ENCODE data around the gene CTU2. TPM values are rescaled to one million over a fixed set of nuclear protein-coding genes. Genes with fewer than 3 reads are reported as not detected.
"Not testable (repeated sequence)": the region's sequence is repeated elsewhere in the genome, so short reads cannot be mapped to it uniquely, and the experiment has no call there.

The CTU2 gene
- polyA plus RNA-seq, 1 donor (not counting 4 experiments of a cell fraction or from before 2014, with no cell fraction given) = 6.3 TPM

DNA sequence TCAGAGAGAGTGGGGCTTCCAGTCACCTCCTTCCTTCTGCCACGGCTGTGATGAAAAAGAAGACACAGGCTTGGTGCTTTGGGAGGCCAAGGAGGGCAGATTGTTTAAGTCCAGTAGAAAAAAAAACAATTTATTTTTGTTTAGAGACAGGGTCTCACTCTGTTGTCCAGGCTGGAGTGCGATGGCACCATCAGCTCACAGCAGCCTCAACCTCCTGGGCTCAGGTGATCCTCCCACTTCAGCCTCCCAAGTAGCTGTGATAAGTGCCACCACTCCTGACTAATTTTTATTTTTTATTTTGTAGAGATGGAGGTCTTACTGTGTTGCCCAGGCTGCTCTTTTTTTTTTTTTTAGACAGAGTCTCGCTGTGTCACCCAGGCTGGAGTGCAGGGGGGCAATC is 40.7 kb upstream of the CTU2 start:
- peaks cover 0 to 2% of the 10 kb centered on the region in 2 experiments for H3K36me3 ChIP-seq (ENCODE audit: control insufficient read depth in 2 of 2, extremely low read depth in 1 of 2, insufficient read depth in 2 of 2, low read length in 2 of 2)
- no peak overlapping the region for H3K4me3 ChIP-seq (ENCODE audit: control insufficient read depth in 2 of 3, extremely low read depth in 1 of 3, insufficient read depth in 2 of 3, low read depth in 1 of 3, low read length in 3 of 3)
- H3K9ac ChIP-seq (ENCODE audit: control insufficient read depth, extremely low read depth, insufficient read depth, low read length) = no peak overlapping the region
- H4K20me1 ChIP-seq (ENCODE audit: control insufficient read depth, extremely low read depth, insufficient read depth, low read length) = no peaks in the 10 kb centered on the region
- no peak for TF ChIP-seq EZH2 (IDR thresholded peaks at IDR 0.05; ENCODE audit: low read length)
- TF ChIP-seq, protein P1, sequence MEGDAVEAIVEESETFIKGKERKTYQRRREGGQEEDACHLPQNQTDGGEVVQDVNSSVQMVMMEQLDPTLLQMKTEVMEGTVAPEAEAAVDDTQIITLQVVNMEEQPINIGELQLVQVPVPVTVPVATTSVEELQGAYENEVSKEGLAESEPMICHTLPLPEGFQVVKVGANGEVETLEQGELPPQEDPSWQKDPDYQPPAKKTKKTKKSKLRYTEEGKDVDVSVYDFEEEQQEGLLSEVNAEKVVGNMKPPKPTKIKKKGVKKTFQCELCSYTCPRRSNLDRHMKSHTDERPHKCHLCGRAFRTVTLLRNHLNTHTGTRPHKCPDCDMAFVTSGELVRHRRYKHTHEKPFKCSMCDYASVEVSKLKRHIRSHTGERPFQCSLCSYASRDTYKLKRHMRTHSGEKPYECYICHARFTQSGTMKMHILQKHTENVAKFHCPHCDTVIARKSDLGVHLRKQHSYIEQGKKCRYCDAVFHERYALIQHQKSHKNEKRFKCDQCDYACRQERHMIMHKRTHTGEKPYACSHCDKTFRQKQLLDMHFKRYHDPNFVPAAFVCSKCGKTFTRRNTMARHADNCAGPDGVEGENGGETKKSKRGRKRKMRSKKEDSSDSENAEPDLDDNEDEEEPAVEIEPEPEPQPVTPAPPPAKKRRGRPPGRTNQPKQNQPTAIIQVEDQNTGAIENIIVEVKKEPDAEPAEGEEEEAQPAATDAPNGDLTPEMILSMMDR (optimal IDR thresholded peaks at IDR 0.05 in 1 of 3, IDR thresholded peaks at IDR 0.05 in 1 of 3, conservative IDR thresholded peaks at IDR 0.05 in 1 of 3; ENCODE audit: extremely low read depth in 1 of 3, insufficient read depth in 2 of 3, low read length in 3 of 3) = no peak
- dilution Hi-C loops (cut with MboI; ENCODE audit: extremely low pct_ligation_motif_present, low sequenced_read_pairs) = loop anchor here (25.0 kb wide), 1 partner anchor 97 kb away; no protein-coding TSS in a partner anchor
- no peaks in the 10 kb centered on the region for H3K9me1 ChIP-seq (ENCODE audit: control insufficient read depth, extremely low read depth, insufficient read depth, low read length)
- H3K4me1 ChIP-seq (ENCODE audit: control insufficient read depth, extremely low read depth, insufficient read depth, low read length) = peaks cover 19% of the 10 kb centered on the region
- DNase-seq (ENCODE audit: low read depth, low spot score) = no peak
- H2AFZ ChIP-seq (ENCODE audit: control insufficient read depth, low read length) = no peak overlapping the region
- peaks cover 32% of the 10 kb centered on the region for H3K79me2 ChIP-seq (ENCODE audit: control insufficient read depth, insufficient read depth, low read length)
- H3K9me3 ChIP-seq (ENCODE audit: control insufficient read depth, low read depth, low read length) = no peaks in the 10 kb centered on the region
- no peaks in the 10 kb centered on the region for H3K27me3 ChIP-seq (ENCODE audit: control insufficient read depth, extremely low read depth, insufficient read depth, low read length)
- no peak for FAIRE-seq
- H3K4me2 ChIP-seq (ENCODE audit: control insufficient read depth, extremely low read depth, insufficient read depth, low read depth, low read length) = no peak overlapping the region
- H3K27ac ChIP-seq (ENCODE audit: control insufficient read depth, insufficient read depth, low read length) = no peak overlapping the region

DNA sequence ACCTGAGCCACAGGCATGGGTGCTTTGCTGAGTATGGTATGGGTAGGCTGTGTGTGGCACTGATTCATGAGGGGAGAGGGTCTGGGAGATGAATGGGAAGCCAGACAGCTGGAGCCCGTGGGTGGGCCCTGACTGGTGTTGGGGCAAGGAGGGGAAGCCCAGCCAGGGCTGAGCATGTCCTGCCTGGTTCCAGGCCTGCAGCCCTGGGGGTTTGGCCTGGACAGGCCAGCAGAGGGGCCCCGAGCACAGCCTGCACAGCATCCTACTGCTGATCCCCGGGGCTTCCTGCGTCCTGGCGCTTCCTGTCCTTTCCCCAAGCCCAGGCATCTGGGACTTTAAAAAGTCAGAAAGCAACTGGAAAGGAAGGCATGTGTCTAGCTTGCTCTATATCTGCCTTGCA is 38.8 kb upstream of the CTU2 start:
- Histone ChIP-seq H2AFZ (ENCODE audit: control insufficient read depth, low read length) (no peak overlapping the region), H3K27me3 (ENCODE audit: control insufficient read depth, extremely low read depth, insufficient read depth, low read length) (no peaks in the 10 kb centered on the region), H3K36me3 (ENCODE audit: control insufficient read depth in 2 of 2, extremely low read depth in 1 of 2, insufficient read depth in 2 of 2, low read length in 2 of 2) (peaks cover 0 to 4% of the 10 kb centered on the region in 2 experiments), H3K9me1 (ENCODE audit: control insufficient read depth, extremely low read depth, insufficient read depth, low read length) (no peaks in the 10 kb centered on the region), H4K20me1 (ENCODE audit: control insufficient read depth, extremely low read depth, insufficient read depth, low read length) (no peaks in the 10 kb centered on the region), H3K9me3 (ENCODE audit: control insufficient read depth, low read depth, low read length) (no peaks in the 10 kb centered on the region), H3K9ac (ENCODE audit: control insufficient read depth, extremely low read depth, insufficient read depth, low read length) (no peak overlapping the region), H3K4me2 (ENCODE audit: control insufficient read depth, extremely low read depth, insufficient read depth, low read depth, low read length) (no peak overlapping the region), H3K4me1 (ENCODE audit: control insufficient read depth, extremely low read depth, insufficient read depth, low read length) (peaks cover 11% of the 10 kb centered on the region), H3K4me3 (ENCODE audit: control insufficient read depth in 2 of 3, extremely low read depth in 1 of 3, insufficient read depth in 2 of 3, low read depth in 1 of 3, low read length in 3 of 3) (no peak overlapping the region), H3K79me2 (ENCODE audit: control insufficient read depth, insufficient read depth, low read length) (peaks cover 14% of the 10 kb centered on the region), H3K27ac (ENCODE audit: control insufficient read depth, insufficient read depth, low read length) (no peak overlapping the region)
- dilution Hi-C loops (cut with MboI; ENCODE audit: extremely low pct_ligation_motif_present, low sequenced_read_pairs) = loop anchor here (25.0 kb wide), 1 partner anchor 95 kb away; no protein-coding TSS in a partner anchor
- no peak for DNase-seq (ENCODE audit: low read depth, low spot score)
- FAIRE-seq = no peak
- TF ChIP-seq EZH2 (IDR thresholded peaks at IDR 0.05; ENCODE audit: low read length) = no peak

DNA sequence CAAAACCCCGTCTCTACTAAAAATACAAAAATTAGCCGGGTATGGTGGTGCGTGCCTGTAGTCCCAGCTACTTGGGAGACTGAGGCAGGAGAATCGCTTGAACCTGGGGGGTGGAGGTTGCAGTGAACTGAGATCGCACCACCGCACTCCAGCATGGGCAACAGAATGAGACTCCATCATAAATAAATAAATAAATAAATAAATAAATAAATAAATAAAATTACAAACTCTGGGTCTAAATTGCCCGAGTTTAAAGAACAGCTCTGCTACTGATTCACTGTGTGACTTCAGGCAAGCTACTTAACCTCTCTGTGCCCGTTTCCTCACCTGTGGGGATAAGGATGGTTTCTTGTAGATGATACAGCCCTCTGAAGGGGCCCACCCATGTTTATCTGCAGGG is 36.8 kb upstream of the CTU2 start:
- not testable (repeated sequence) for H2AFZ ChIP-seq (ENCODE audit: control insufficient read depth, low read length); FAIRE-seq; H3K4me3 ChIP-seq (ENCODE audit: control insufficient read depth in 2 of 3, extremely low read depth in 1 of 3, insufficient read depth in 2 of 3, low read depth in 1 of 3, low read length in 3 of 3); H3K4me1 ChIP-seq (ENCODE audit: control insufficient read depth, extremely low read depth, insufficient read depth, low read length); H3K79me2 ChIP-seq (ENCODE audit: control insufficient read depth, insufficient read depth, low read length); H4K20me1 ChIP-seq (ENCODE audit: control insufficient read depth, extremely low read depth, insufficient read depth, low read length); H3K9me1 ChIP-seq (ENCODE audit: control insufficient read depth, extremely low read depth, insufficient read depth, low read length); H3K4me2 ChIP-seq (ENCODE audit: control insufficient read depth, extremely low read depth, insufficient read depth, low read depth, low read length); H3K36me3 ChIP-seq (ENCODE audit: control insufficient read depth in 2 of 2, extremely low read depth in 1 of 2, insufficient read depth in 2 of 2, low read length in 2 of 2); H3K27me3 ChIP-seq (ENCODE audit: control insufficient read depth, extremely low read depth, insufficient read depth, low read length); DNase-seq (ENCODE audit: low read depth, low spot score); H3K27ac ChIP-seq (ENCODE audit: control insufficient read depth, insufficient read depth, low read length); H3K9me3 ChIP-seq (ENCODE audit: control insufficient read depth, low read depth, low read length); H3K9ac ChIP-seq (ENCODE audit: control insufficient read depth, extremely low read depth, insufficient read depth, low read length)
- dilution Hi-C loops (cut with MboI; ENCODE audit: extremely low pct_ligation_motif_present, low sequenced_read_pairs) = loop anchor here (25.0 kb wide), 1 partner anchor 93 kb away; no protein-coding TSS in a partner anchor

All from keratinocyte (primary cell).